GM12891 (cell line): ENCODE measurements around the gene CFAP97D2.
"Not testable (repeated sequence)": the region's sequence is repeated elsewhere in the genome, so short reads cannot be mapped to it uniquely, and the experiment has no call there.

Source experiments
- DNase-seq: peaks from one replicate; pipeline ENCODE4 v3.0.0; 2011; ENCODE audit warnings: low spot score; ENCODE audit not compliant: insufficient read length
- FAIRE-seq: peaks from 2 replicates; lab custom pipeline; 2011; peaks lifted over from hg19 to GRCh38; lab: Jason Lieb, UNC
- PAX5 ChIP-seq: IDR thresholded peaks from 2 replicates; pipeline ENCODE4 v1.6.1; 2011; ENCODE audit warnings: low read length, moderate library complexity, mild to moderate bottlenecking; ENCODE audit not compliant: insufficient read depth, severe bottlenecking
- POLR2A ChIP-seq: IDR thresholded peaks from 2 replicates; pipeline ENCODE4 v1.6.1; 2011; ENCODE audit warnings: low read depth, low read length, control low read depth
- POLR2AphosphoS5 ChIP-seq: IDR thresholded peaks from 2 replicates; pipeline ENCODE4 v1.6.1; 2011; ENCODE audit warnings: low read depth, low read length, control low read depth
- POU2F2 ChIP-seq: IDR thresholded peaks from 2 replicates; pipeline ENCODE4 v1.6.1; 2011; ENCODE audit warnings: low read depth, mild to moderate bottlenecking, control low read depth, low read length, moderate library complexity
- SPI1 ChIP-seq: IDR thresholded peaks from 2 replicates; pipeline ENCODE4 v1.6.1; 2011; ENCODE audit warnings: low read depth, low read length, control low read depth
- TAF1 ChIP-seq: IDR thresholded peaks from 2 replicates; pipeline ENCODE4 v1.6.1; 2011; ENCODE audit warnings: low read depth, low read length, control low read depth

The CFAP97D2 gene

GRCh38 chr13:114249077-114249476, 70.0 kb downstream of the CFAP97D2 start:
- no peak for TF ChIP-seq SPI1
- DNase-seq (no peak), FAIRE-seq (no peak)

DNA sequence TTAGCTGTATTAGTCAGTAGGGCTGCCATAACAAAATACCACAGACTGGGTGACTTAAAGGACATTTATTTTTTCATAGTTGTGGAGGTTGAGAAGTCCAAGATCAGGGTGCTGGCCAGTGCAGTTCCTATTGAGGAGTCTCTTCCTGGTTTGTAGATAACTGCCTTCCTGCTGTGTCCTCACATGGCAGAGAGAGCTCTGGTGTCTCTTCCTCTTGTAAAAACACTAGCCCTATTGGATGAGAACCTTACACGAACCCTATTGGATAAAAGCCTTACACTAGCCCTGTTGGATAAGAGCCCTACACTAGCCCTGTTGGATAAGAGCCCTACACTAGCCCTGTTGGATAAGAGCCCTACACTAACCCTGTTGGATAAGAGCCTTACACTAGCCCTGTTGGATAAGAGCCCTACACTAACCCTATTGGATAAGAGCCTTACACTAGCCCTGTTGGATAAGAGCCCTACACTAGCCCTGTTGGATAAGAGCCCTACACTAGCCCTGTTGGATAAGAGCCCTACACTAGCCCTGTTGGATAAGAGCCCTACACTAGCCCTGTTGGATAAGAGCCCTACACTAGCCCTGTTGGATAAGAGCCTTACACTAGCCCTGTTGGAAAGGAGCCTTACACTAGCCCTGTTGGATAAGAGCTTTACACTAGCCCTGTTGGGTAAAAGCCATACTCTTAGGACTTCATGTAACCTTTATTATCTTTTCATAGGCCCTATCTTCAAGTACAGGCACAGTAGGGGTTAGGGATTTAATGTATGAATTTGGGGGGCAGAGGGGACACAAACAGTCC, 72.8 kb downstream of the CFAP97D2 start:
- not testable (repeated sequence) for FAIRE-seq, DNase-seq

DNA sequence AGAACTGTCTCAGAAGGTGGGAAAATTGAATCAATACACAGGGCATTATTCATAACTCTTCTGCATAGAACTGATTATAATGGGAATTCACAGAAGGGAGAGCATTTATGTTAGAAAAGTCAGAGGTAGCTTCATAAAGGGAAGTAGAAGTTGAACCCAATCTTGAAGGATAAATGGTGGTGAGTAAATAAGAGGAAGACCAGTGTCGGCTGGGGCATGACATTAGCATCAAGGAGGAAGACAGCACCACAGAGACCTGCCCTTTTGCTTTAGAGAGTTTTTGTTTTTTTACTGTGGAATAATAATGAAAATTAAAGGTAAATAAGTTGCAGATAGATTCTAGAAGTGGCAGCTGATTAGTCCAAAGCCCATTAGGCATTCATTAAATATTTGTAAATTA, 77.5 kb downstream of the CFAP97D2 start:
- no peak for TF ChIP-seq TAF1
- TF ChIP-seq POU2F2: no peak
- TF ChIP-seq POLR2A: no peak
- FAIRE-seq (no peak), DNase-seq (no peak)

- FAIRE-seq (no peak), DNase-seq (no peak)
- no peak for TF ChIP-seq SPI1
- no peak for TF ChIP-seq POU2F2
- no peak for TF ChIP-seq PAX5
- TF ChIP-seq POLR2AphosphoS5: no peak
- TF ChIP-seq POLR2A: no peak
These were observed 78.0 kb downstream of the CFAP97D2 start for GRCh38 chr13:114257014-114257413.

- TF ChIP-seq TAF1 (no peak), SPI1 (no peak), PAX5 (no peak), POLR2A (no peak), POLR2AphosphoS5 (no peak), POU2F2 (no peak)
- FAIRE-seq (no peak), DNase-seq (no peak)
These were observed 79.5 kb downstream of the CFAP97D2 start for GRCh38 chr13:114258589-114258988.

- FAIRE-seq: peak; percentile 47
- TF ChIP-seq POLR2AphosphoS5 (no peak), POU2F2 (no peak), PAX5 (no peak)
- no peak for DNase-seq
These were observed 80.3 kb downstream of the CFAP97D2 start for GRCh38 chr13:114259374-114259773.

DNA sequence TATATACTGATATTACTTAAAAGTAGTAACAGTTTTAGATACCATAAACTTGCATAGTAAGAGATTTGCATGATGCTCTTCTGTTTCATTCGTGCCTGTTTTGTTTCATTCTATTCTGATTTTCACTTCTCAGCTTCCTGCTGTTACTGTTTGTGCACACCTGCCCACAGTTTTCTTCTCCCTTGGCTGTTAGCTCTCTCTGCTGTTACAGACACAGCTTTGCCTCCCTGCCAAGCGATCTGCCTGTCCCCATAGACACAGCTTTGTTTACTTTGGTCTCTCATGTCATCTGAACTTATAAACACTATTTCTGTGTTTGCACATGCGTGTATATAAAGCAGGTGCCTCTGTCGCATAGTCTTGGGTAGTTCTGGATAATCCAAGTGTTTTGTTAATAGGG, 80.9 kb downstream of the CFAP97D2 start:
- DNase-seq (no peak), FAIRE-seq (peak; percentile 85)
- TF ChIP-seq POU2F2: no peak
- no peak for TF ChIP-seq SPI1
- TF ChIP-seq POLR2AphosphoS5: no peak
- TF ChIP-seq TAF1: no peak
- no peak for TF ChIP-seq POLR2A
- no peak for TF ChIP-seq PAX5

DNA sequence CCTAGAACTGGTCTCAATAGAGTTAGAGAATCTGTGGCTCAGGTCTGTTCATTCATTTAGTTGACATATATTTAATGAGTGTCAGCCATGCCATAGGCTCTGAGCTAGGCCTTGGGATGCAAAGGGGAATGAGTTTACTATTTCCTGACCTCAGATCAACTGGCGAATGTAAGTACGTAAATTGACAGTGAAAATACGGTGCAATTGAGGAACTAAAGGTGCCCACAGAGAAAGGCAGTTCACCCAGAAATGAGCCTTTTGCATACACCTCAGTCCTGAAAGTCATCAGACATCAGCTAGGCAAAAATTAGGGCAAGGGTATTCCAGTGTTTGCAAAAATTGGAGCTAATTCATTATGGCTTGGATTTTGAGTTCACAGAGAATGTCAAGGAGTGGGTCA, 81.8 kb downstream of the CFAP97D2 start:
- DNase-seq (no peak), FAIRE-seq (peak; percentile 71)
- no peak for TF ChIP-seq POU2F2
- no peak for TF ChIP-seq TAF1
- no peak for TF ChIP-seq POLR2A
- no peak for TF ChIP-seq SPI1

DNA sequence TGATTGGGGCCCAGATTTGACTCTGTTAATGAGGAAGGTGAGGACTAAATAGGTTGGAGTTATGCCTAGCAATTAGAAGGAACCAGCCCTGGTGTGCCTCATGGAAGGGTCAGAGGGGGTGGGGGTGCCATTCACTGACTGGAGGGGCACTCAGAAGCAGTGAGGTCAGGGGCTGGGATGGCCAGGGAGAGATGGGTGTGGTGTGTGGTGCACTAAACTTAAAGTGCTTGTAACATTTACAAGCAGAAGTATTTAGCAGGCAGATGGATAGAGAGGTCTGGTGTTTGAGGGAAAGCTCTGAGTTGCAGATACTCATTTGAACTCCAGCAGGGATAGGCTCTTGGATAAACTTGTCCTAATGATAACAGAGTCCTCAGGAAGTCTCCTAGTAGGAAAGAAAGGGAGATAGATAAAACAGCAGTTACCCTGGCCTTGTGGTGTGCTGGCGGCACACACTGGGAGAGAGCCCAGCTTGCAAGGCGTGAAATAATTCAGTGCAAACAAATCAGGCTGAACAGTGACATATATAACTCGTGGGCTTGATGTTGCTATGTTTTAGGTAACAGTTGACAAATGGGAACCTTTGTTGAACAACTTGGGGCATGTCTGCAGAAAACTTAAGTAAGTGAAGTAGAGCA, 82.4 kb downstream of the CFAP97D2 start:
- DNase-seq: no peak
- no peak for TF ChIP-seq PAX5
- TF ChIP-seq POLR2A: no peak
- no peak for TF ChIP-seq POU2F2
- peak; percentile 81 for FAIRE-seq

GRCh38 chr13:114263578-114263977, 84.5 kb downstream of the CFAP97D2 start:
- FAIRE-seq (peak; percentile 79), DNase-seq (no peak)
- TF ChIP-seq PAX5: no peak
- TF ChIP-seq TAF1: no peak
- TF ChIP-seq POLR2AphosphoS5: no peak
- TF ChIP-seq POLR2A: no peak
- TF ChIP-seq POU2F2: no peak
- TF ChIP-seq SPI1: no peak

DNA sequence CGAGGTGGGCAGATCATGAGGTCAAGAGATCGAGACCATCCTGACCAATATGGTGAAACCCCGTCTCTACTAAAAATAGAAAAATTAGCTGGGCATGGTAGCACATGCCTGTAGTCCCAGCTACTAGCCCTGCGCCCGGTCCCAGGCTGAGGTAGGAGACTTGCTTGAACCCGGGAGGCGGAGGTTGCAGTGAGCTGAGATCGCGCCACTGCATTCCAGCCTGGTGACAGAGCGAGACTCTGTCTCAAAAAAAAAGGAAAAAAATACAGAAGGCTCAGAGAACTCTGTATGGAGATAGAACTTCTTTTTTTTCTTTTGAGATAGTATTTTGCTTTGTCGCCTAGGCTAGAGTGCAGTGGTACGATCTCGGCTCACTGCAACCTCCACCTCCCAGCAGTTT, 85.3 kb downstream of the CFAP97D2 start:
- not testable (repeated sequence) for FAIRE-seq, DNase-seq
